ENCODE results near the gene NDUFB8.
A peak's percentile ranks its signal among the peaks of the same experiment; 100 is the strongest.

The NDUFB8 gene

DNA sequence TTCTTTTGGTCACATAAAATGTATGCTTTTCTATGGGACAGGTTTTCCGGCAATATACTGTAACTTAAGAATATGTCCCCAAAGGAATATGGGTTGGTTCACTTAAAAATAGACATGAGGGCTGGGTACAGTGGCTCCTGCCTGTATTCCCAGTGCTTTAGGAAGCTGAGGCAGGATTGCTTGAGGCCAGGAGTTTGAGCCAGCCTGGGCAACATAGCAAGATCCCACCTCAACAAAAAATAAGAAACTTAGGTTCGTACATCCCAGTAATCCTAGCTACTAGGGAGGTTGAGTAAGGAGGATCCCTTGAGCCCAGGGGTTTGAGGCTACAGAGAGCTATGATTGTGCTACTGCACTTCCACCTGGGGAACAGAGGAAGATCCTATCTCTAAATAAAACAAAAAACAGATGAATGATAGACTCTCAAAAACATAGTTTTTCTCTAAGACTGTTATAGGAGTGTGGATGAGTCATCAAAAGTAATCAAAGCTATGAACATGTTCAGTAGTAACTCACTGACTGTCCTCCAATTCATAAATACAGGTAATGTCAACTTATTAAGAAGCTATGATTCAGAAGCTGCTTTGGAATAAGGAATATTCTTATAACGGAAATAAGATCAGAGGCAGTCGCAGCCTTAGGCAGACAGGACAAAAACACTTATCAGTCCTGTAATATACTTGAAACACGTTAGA lies 7.4 kb downstream of the NDUFB8 start:
- no peaks in the 10 kb centered on the region for H3K27me3 ChIP-seq (ENCODE audit: insufficient read depth, low read length, poor library complexity)
- H3K27ac ChIP-seq (ENCODE audit: low read length), result no peak overlapping the region
- no peak overlapping the region for H2AFZ ChIP-seq (ENCODE audit: low read depth, low read length)
- peaks cover 55% of the 10 kb centered on the region for H3K36me3 ChIP-seq (ENCODE audit: insufficient read depth, low read length)
- DNase-seq, result no peak
- H3K9me3 ChIP-seq (ENCODE audit: insufficient read depth, low read length, severe bottlenecking), result no peaks in the 10 kb centered on the region
- H3K4me1 ChIP-seq (ENCODE audit: insufficient read depth, low read length), result peaks cover 19% of the 10 kb centered on the region
- H4K20me1 ChIP-seq (ENCODE audit: insufficient read depth, low read length), result peaks cover 14% of the 10 kb centered on the region
- ATAC-seq (ENCODE audit: insufficient read depth, low read depth), result no peak
- H3K4me3 ChIP-seq (ENCODE audit: low read depth in 1 of 2, low read length in 2 of 2), result no peak overlapping the region
- no peak overlapping the region for H3K9ac ChIP-seq (ENCODE audit: low read depth, low read length)
- H3K4me2 ChIP-seq (ENCODE audit: insufficient read depth, low read length), result no peak overlapping the region
- H3K79me2 ChIP-seq (ENCODE audit: insufficient read depth, low read length), result peaks cover 13% of the 10 kb centered on the region
- TF ChIP-seq, protein P1, sequence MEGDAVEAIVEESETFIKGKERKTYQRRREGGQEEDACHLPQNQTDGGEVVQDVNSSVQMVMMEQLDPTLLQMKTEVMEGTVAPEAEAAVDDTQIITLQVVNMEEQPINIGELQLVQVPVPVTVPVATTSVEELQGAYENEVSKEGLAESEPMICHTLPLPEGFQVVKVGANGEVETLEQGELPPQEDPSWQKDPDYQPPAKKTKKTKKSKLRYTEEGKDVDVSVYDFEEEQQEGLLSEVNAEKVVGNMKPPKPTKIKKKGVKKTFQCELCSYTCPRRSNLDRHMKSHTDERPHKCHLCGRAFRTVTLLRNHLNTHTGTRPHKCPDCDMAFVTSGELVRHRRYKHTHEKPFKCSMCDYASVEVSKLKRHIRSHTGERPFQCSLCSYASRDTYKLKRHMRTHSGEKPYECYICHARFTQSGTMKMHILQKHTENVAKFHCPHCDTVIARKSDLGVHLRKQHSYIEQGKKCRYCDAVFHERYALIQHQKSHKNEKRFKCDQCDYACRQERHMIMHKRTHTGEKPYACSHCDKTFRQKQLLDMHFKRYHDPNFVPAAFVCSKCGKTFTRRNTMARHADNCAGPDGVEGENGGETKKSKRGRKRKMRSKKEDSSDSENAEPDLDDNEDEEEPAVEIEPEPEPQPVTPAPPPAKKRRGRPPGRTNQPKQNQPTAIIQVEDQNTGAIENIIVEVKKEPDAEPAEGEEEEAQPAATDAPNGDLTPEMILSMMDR (IDR thresholded peaks at IDR 0.05; ENCODE audit: borderline replicate concordance, extremely low read depth, low read length, poor library complexity, severe bottlenecking), result no peak
- TF ChIP-seq EZH2 (IDR thresholded peaks at IDR 0.05; ENCODE audit: borderline replicate concordance, low read depth, low read length, severe bottlenecking), result no peak

DNA sequence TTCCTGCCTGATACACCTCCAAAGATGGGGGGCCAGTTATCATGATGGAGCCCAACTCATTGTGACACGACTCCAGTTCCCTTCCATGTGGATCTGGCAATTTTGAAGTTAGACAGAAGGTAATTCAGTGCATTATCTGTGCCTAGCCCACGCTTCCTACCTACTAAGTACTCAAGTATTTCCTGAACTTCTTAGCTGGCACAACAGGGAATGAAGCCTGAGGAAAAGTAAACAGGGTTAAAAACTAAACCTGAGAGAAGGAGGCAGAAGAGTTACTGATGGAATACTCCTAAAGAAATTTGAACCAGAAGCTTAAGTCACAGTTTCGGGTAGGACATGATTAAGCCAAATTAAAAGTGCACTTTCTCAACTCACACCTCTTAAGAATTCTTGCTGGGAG lies 8.9 kb downstream of the NDUFB8 start:
- Histone ChIP-seq H2AFZ (ENCODE audit: low read depth, low read length) (no peak overlapping the region), H3K27me3 (ENCODE audit: insufficient read depth, low read length, poor library complexity) (no peaks in the 10 kb centered on the region), H3K27ac (ENCODE audit: low read length) (no peak overlapping the region), H3K4me3 (ENCODE audit: low read depth in 1 of 2, low read length in 2 of 2) (no peak overlapping the region), H3K4me2 (ENCODE audit: insufficient read depth, low read length) (no peak overlapping the region), H3K4me1 (ENCODE audit: insufficient read depth, low read length) (peaks cover 12% of the 10 kb centered on the region), H3K36me3 (ENCODE audit: insufficient read depth, low read length) (peaks cover 45% of the 10 kb centered on the region), H3K9ac (ENCODE audit: low read depth, low read length) (no peak overlapping the region), H3K9me3 (ENCODE audit: insufficient read depth, low read length, severe bottlenecking) (no peaks in the 10 kb centered on the region), H3K79me2 (ENCODE audit: insufficient read depth, low read length) (no peaks in the 10 kb centered on the region), H4K20me1 (ENCODE audit: insufficient read depth, low read length) (peaks cover 5% of the 10 kb centered on the region; the same call in 1 of the 2 replicates)
- ATAC-seq (ENCODE audit: insufficient read depth, low read depth) (no peak), DNase-seq (no peak)
- no peak for TF ChIP-seq EZH2 (IDR thresholded peaks at IDR 0.05; ENCODE audit: borderline replicate concordance, low read depth, low read length, severe bottlenecking)
- TF ChIP-seq, protein P1 (IDR thresholded peaks at IDR 0.05; ENCODE audit: borderline replicate concordance, extremely low read depth, low read length, poor library complexity, severe bottlenecking), result no peak

DNA sequence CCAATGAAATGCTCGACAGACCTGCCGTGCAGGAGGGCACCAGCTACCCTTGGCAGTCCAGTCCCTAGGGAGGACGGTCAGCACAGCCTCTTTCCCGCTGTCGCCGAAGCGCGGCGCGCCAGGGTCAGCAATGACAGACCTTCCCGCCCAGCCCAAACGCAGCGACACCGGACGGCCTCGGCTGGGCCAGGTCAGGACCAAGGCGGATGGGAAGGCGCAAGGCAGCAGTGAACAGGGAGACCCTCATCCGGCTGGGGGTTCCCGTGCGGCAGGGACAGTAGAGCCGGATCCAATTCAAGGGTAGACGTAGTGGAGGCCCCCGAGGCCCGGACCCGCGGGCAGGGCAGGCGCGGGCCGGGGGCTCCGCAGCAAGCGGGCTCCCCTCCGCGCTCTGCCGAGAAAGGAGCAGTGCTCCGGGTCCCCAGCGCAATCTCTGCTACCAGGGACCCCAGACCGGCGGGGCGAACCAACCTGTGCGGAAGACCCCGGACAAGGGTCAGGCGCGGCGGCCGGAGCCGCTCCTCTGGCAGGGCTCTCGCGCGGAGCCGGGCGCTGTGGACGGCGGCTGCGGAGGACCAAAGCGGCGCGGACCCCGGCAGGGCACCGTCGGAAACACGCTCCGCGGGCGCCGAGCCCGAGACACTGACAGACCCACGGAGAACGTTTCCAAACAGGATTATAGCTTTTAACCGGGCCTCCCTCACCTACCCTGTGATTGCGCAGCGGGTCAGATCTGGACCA lies 10.2 kb downstream of the NDUFB8 start, which contains the start of gene SEC31B:
Gene SEC31B (minus strand): TSS at position 551 of the 741 bp plus-strand sequence. CDS start 2,909 bp downstream, outside the sequence.
- H3K4me3 ChIP-seq (ENCODE audit: low read depth in 1 of 2, low read length in 2 of 2), result no peak within 1 kb of the TSS
- no peak within 1 kb of the TSS for H2AFZ ChIP-seq (ENCODE audit: low read depth, low read length)
- H3K9me3 ChIP-seq (ENCODE audit: insufficient read depth, low read length, severe bottlenecking), result no peaks in the 10 kb centered on the region
- H3K4me2 ChIP-seq (ENCODE audit: insufficient read depth, low read length), result no peak within 1 kb of the TSS
- peaks cover 3% of the 10 kb centered on the region; the same call in 1 of the 2 replicates for H4K20me1 ChIP-seq (ENCODE audit: insufficient read depth, low read length)
- peaks cover 37% of the 10 kb centered on the region for H3K36me3 ChIP-seq (ENCODE audit: insufficient read depth, low read length)
- no peaks in the 10 kb centered on the region for H3K27me3 ChIP-seq (ENCODE audit: insufficient read depth, low read length, poor library complexity)
- H3K4me1 ChIP-seq (ENCODE audit: insufficient read depth, low read length), result peaks cover 12% of the 10 kb centered on the region
- ATAC-seq (ENCODE audit: insufficient read depth, low read depth) (no peak), DNase-seq (no peak)
- TF ChIP-seq EZH2 (IDR thresholded peaks at IDR 0.05; ENCODE audit: borderline replicate concordance, low read depth, low read length, severe bottlenecking), result no peak
- TF ChIP-seq, protein P1 (IDR thresholded peaks at IDR 0.05; ENCODE audit: borderline replicate concordance, extremely low read depth, low read length, poor library complexity, severe bottlenecking), result no peak
- H3K9ac ChIP-seq (ENCODE audit: low read depth, low read length), result 0 out of 2 replicates have a peak within 1 kb of the TSS, but pooled peaks have one; percentile 5
- peak within 1 kb of the TSS; percentile 35 for H3K27ac ChIP-seq (ENCODE audit: low read length)
- H3K79me2 ChIP-seq (ENCODE audit: insufficient read depth, low read length), result no peaks in the 10 kb centered on the region
